ENCODE data around the gene STN1. TPM values are rescaled to one million over a fixed set of nuclear protein-coding genes. Genes with fewer than 3 reads are reported as not detected.

Gene STN1
- total RNA-seq, 1 experiment from 2014 or later = 74.7 TPM

DNA sequence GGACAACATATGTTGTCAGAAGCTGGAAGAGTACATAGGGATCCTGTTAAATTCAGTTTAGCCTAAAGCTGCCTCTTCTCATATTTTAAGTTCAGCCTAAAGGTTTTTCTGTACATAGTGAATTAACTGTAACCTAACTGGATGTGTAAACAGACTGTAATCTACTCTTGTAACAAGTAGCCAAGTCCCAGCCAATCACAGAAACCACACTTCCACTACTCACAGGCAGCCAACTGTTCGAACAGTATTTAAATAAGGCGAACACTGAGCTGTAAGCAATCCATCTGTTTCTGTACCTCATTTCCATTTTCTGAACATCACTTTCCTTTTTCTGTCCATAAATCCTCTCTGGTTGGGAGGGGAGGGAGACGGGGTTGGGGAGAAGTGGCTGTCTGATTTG is 15.0 kb upstream of the STN1 start:
- ChIA-PET CTCF (no interaction called here), POLR2A (no interaction called here), RAD21 (ENCODE audit: low non-redundant PET in 1 of 2, low total read pairs in 2 of 2, uncharacterized antibody in 2 of 2, unreplicated experiment in 2 of 2) (interaction anchor here in 1 of 2 experiments (0.8 kb wide), 1 partner anchor 45 kb away, joined by 3 read pairs; no protein-coding TSS in a partner anchor)
- no peak for DNase-seq (ENCODE audit: low read depth, low spot score)
- no peaks in the 10 kb centered on the region for H3K27me3 ChIP-seq (ENCODE audit: insufficient read depth, low read length)
- no peak overlapping the region for H3K4me2 ChIP-seq (ENCODE audit: low read length)
- H3K9me3 ChIP-seq (ENCODE audit: control insufficient read depth in 1 of 2, insufficient read depth in 1 of 2, low read depth in 1 of 2, low read length in 2 of 2) = no peaks in the 10 kb centered on the region
- H2AFZ ChIP-seq (ENCODE audit: low read depth, low read length, poor library complexity, severe bottlenecking) = no peak overlapping the region
- no peak for ATAC-seq
- no peak overlapping the region for H3K27ac ChIP-seq (ENCODE audit: low read depth, low read length)
- H3K9ac ChIP-seq (ENCODE audit: low read length) = no peak overlapping the region
- H3K4me3 ChIP-seq (replicated peaks in 1 of 2; ENCODE audit: low read depth in 1 of 2, low read length in 2 of 2) = no peak overlapping the region
- TF ChIP-seq EZH2phosphoT487 (IDR thresholded peaks at IDR 0.05; ENCODE audit: borderline replicate concordance) (no peak), CEBPB (IDR thresholded peaks at IDR 0.05; ENCODE audit: low read depth) (no peak), EGR1 (IDR thresholded peaks at IDR 0.05; ENCODE audit: low read depth) (no peak), ZBTB33 (IDR thresholded peaks at IDR 0.05; ENCODE audit: extremely low read depth, insufficient replicate concordance, low read length) (no peak), REST (IDR thresholded peaks at IDR 0.05; ENCODE audit: low read depth) (no peak)
- TF ChIP-seq, protein P1, sequence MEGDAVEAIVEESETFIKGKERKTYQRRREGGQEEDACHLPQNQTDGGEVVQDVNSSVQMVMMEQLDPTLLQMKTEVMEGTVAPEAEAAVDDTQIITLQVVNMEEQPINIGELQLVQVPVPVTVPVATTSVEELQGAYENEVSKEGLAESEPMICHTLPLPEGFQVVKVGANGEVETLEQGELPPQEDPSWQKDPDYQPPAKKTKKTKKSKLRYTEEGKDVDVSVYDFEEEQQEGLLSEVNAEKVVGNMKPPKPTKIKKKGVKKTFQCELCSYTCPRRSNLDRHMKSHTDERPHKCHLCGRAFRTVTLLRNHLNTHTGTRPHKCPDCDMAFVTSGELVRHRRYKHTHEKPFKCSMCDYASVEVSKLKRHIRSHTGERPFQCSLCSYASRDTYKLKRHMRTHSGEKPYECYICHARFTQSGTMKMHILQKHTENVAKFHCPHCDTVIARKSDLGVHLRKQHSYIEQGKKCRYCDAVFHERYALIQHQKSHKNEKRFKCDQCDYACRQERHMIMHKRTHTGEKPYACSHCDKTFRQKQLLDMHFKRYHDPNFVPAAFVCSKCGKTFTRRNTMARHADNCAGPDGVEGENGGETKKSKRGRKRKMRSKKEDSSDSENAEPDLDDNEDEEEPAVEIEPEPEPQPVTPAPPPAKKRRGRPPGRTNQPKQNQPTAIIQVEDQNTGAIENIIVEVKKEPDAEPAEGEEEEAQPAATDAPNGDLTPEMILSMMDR (IDR thresholded peaks at IDR 0.05 in 2 of 3, conservative IDR thresholded peaks at IDR 0.05 in 1 of 3; ENCODE audit: borderline replicate concordance in 1 of 3, insufficient read depth in 1 of 3, low read depth in 2 of 3, low read length in 2 of 3) = no peak
- H3K4me1 ChIP-seq (ENCODE audit: control insufficient read depth in 1 of 2, insufficient read depth in 2 of 2, low read length in 2 of 2) = no peaks in the 10 kb centered on the region
- no TSS peak for BruUV-seq (replicated peaks)
- H4K20me1 ChIP-seq (ENCODE audit: insufficient read depth) = no peaks in the 10 kb centered on the region
- H3K36me3 ChIP-seq (ENCODE audit: control insufficient read depth in 1 of 2, insufficient read depth in 2 of 2, low read length in 2 of 2) = no peaks in the 10 kb centered on the region
- H3K9me2 ChIP-seq (ENCODE audit: insufficient read depth) = no peaks in the 10 kb centered on the region
- intact Hi-C loops (cut with micrococcal nuclease) = no loop called here
- no peaks in the 10 kb centered on the region for H3K79me2 ChIP-seq (ENCODE audit: insufficient read depth, low read length)
